NCI-H1930 (cell line): ENCODE measurements around the gene ABLIM3.

Experiments used
- DNase-seq, 2 experiments: peaks; one replicate each; lab custom pipeline; 2025; lab: John Stamatoyannopoulos, UW

ABLIM3 gene

DNA sequence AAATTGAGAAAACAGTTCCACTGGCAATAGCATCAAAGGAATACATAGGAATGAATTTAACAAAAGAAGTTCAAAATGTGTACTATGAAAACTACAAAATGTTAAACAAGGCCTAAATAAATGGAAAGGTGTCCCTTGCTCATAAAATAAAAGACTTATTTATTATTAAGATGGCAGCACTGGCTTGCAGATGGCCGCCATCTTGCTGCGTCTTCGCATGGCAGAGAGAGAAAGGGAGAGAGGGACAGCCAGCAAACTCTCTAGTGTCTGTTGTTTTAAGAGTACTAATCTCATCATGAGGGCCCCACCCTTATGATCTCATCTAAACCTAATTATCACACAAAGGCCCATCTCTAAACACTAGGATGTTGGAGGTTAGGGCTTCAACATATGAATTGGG, 47.1 kb downstream of the ABLIM3 start:
- DNase-seq = no peak

DNA sequence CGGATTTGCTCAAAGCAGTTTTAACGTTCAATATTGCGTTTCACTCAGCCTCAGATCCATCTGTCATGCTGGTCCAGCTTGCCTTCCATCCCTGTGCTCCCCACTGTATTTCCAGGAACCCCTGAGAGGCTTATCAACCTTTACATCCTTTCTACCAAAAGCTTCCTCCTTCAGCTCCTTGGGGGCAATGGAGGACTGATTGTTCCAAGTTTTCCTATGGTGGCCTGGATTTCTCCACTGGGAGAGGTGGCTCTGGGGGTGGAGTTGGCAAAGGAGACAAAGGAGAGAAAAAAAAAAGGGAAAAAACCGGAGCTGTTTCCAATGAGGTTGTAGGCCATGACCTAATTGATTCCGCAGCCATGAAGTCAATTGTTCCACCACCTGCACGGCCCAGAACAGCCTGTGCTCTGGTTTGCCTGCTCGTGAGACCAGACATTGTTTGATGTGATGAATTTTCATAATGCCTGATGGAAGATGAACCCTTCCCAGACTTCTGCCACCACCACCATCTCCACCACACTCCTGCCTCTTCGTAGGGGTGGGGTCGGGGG, 54.1 kb downstream of the ABLIM3 start:
- no peak for DNase-seq

DNA sequence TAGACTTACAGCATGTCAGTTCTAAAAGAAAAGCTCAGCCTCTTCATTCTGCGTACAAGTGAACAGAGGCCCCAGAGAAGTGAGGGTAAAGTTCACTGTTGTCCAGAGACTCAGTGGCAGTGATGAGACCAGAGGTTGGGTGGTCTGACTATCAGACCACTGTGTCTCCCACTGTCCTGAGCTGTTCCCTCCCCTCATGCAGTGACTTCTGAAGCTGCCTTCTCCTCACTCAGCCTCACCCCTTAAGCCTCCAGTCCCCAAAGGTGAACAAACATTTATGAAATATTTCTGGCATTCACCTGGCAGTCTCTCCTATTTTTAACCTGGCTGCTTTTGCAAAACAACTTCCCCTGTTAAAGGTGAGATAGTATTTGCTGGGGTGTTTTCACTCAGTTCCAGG, 54.7 kb downstream of the ABLIM3 start:
- no peak for DNase-seq

DNA sequence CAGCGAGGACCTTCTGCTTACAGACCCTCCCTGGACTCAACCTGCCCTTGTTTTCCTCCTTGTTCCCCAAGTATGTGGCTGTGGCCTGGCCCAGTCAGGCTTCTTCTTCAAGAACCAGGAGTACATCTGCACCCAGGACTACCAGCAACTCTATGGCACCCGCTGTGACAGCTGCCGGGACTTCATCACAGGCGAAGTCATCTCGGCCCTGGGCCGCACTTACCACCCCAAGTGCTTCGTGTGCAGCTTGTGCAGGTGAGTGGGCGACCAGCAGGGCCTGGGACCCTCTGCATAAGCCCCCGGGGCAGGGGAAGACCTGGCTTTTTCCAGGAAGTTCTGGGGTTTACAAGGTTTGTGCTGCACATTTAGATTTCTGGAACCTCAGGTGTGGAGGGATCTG, 56.9 kb downstream of the ABLIM3 start:
- DNase-seq = no peak

DNA sequence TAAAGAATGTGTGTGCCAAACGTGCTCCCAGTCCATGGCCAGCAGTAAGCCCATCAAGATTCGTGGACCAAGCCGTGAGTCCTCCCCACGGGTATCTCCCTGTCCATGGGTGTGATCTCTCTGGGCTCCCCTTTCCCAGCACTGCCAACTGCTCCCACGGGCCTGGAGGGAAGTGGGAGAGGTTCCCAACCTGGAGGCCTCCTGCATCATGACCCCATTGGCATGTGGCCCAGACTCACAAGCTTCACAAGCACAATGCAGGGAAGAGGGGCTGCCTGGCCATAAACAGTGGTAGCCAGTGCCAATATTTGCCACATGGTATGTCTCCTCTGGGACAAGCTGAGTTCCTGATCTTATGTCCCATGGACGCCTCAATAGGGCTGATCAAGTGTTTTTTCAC, 59.1 kb downstream of the ABLIM3 start:
- DNase-seq = no peak

DNA sequence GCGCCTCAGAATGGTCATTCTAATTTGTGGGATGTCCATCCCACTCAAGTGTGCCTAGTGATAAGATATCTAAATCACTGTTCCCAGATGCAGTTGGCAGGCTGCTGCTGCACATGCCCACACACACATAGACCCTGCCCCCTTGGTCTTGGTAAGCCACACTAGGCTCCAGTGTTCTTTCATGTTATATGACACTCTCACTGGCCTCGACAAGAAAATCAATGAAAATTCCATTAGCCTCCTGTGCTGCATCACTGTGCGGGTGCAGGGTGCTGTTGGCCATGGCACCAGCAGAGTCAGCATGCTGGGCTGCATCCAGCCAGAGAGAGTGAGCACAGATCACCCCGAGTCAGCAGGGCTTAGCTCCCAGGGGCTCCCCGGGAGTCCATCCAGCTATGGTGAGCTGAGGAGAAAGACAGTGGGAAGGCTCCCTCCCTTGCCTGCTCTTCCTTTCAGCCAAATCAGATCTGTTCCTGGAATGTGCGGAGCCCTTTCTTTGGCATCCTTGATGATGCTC, 59.9 kb downstream of the ABLIM3 start:
- DNase-seq = no peak

DNA sequence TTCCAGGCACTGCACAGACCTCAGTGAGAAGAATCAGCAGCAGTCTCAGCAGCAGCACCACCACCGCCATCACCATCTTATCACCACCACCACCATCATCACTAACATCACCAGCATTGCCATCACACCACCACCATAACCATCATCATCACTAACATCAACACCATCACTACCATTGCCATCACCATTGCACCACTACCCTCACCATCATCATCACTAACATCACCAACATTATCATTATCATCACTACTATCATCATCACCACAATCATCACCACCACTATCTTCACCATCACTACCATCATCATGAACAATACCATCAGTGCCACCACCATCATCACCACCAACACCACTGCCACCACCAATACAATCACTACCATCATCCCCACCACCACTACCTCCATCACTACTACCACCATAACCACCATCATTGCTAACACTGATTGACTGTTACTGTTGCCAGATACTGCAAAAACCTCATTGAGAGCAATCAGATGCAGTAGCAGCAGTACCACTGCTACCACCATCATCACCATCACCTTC, 61.7 kb downstream of the ABLIM3 start:
- no peak for DNase-seq

DNA sequence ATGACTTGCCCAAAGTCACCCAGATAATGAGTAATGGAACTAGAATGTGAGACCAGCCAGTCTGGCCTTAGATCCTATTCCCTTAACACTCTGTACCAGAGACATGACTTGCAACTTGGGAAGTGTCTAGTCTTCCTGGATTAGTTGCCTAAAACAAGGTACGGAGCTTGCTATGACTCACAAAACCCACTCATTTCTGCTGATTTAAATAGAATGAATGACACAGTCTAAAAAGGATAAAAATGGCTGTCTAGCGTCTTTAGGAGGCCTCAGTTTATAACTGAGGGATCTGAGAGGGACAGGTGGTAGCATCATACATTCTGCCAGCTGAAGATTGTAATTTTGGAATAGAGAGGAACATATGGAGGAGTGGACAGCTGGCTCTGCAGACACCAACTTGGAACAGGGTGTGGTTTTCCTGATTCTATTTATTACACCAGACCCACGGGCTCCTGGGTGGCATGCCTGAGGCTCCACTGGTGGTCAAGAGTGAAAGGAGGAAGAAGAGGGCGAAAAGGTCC, 62.7 kb downstream of the ABLIM3 start:
- DNase-seq = no peak

DNA sequence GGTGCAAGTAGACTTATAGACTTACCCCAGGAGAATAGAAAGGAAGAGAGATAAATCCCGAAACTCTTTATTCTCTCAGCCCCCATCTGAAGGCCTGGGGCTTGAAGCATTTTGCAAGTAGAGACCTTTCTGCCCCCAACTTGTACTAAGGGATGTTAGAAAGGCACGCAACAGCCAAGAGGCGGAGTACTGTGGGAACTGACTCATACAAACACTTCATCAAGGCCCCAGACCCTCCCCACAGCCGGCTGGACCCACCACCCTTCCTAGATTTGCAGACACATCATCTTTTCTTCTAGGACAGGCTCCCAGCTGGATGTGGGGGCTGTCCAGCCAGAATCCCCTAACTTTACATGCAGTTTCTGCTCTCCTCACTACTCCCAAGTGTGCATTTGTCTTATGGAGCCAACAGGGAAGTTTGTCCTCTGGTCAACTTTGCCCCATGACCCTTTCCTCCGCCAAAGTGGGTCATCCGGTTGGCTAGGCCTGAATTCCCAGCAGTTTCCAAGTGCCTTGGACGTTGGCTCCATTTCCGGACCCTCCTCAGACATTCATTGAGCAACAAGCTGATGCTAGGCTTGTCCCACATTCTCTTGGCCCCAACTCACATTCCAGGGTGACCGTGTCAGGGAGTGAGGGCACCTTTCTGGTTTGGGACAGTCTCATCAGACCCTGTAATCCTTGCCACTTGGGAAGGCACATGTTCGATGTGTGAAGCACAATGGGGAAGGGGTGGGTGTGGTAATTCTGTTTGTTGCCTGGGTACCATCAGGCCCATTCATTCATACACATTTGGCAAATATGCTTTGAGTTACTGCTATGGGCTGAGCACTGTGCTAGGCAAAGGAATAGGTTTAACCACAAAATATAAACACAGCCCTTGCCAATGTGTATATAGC, 64.6 kb downstream of the ABLIM3 start:
- no peak for DNase-seq

DNA sequence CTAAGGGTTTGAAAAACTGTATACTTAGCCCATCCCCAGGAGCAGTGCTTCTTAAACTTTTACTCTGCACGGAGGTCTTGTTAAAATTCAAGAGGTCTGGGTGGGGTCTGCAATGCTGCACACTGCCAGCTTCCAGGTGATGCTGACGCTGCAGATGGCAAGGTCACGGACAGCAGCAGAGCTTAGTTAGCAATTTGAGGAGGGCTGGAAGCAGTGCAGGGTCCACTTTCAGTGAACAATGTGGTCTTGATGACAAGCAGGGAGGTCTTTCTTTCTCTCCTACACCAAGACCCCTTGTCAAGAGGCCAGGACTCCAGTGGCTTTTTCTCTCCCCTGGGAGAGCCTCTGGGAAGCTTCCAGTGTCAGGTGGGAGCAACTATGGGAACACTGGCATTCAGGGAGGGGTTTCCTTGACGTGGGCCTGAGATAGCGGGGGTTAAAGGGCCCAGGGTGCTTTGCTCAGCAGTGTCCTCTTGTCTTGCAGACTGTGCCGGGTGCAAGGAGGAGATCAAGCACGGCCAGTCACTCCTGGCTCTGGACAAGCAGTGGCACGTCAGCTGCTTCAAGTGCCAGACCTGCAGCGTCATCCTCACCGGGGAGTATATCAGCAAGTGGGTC, 65.3 kb downstream of the ABLIM3 start:
- DNase-seq = no peak

DNA sequence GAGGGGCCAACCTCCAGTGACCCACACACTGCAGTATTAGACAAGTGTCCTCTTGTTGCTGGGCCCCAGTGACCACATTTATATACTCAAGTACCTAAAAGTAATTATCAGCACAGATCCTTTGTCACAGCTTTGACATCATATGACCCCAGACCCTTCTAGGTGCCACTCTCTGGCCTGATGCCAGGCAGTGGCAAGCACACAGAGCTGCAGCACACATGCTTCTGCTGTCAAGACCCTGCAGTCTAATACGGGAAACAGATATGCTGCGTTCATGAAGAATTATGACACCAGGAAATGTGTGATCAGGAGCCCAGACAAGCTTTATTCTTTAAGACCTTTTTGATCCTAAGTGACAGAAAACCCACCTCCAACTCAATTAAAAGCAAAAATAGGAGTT, 66.5 kb downstream of the ABLIM3 start:
- DNase-seq = no peak

DNA sequence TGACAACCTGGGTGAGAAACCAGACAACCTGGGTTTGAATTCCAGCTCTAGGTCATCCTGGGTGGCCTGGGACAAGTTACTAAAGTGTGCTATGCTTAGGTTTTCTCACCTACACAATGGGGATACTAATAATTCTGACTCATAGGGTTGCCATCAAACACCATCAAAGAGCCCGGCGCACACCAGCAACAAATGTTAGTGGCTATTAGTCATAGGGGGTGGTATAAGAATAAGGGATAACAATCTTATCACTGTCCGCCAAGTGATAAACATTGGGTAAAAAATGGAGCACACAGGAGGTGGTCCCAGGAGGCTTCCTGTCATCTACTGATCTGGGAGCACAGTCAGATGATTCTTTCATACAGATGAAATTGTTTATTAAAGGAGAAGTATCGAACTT, 68.9 kb downstream of the ABLIM3 start:
- DNase-seq = no peak

DNA sequence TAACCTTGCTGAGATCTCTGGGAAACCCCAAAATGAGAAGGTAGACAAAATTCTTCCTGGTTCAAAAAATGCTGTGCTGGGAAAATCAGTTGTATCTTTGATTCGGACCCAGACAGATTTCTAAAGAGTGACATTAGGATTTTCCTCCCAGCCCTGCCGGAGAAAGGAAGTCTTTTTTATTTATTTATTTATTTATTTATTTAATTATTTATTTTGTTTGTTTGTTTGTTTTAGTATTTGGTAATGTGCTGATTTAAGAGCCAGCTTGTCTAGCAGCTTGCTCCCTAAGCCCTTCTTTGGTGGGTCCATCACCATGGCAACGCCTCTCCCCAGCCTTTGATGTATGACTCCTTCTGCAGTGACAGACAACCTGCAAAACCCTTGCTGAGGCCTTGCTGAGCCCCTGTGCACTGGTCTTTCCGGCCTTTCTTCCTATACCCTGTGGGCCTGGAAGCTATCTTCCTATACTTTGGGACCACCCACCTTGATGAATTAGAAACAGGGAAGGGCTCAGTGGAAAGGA, 69.7 kb downstream of the ABLIM3 start:
- no peak for DNase-seq

DNA sequence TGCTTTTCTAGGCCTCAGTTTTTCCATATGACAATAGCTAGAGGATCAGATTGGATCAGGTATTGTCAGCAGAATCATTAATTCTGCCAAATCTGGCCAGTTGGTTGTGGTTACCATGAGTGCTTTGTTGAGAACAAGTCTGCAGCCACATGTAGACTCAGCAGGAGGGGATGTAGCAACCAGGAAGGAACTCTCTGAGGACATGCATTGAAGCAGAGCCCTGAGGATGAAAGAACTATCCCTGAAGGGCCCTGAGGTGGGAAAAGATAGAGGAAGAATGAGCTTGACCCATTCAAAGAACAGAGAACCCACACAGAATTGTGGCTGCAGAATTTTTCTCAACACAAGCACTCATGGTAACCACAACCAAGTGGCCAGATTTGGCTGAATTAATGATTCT, 70.3 kb downstream of the ABLIM3 start:
- DNase-seq = no peak

DNA sequence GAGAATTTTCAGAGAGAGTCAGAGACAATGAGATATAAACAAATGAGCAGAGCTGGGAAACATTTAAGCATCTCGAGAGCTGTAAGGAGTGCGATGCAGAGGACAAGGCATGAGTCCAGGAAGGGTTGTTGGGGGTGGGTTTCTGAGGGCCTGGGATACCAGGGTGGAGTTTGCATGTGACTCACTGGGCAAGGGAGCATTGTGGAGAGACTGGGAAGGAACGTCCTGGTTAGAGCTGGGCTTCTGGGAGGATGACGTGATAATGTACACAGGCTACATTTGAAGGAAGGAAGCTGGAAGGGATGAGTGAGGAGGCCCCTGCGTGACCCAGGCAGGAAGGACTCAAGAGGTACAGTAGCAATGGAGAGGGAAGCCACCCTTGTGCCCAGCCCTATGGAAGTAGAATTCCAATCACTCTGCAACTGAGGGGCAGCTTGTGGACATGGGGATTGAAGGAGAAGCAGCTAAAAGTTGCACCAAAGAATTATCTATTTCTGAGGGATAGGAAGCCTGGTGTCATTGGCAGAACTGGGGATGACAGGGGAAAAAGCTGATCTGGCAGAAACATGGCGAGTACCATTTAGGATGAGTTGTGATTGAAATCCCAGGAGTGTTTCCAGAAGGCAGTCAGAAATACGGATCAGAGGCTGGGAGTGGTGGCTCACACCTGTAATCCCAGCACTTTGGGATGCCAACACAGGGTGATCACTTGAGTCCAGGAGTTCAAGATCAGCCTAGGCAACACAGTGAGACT, 71.1 kb downstream of the ABLIM3 start:
- no peak for DNase-seq

DNA sequence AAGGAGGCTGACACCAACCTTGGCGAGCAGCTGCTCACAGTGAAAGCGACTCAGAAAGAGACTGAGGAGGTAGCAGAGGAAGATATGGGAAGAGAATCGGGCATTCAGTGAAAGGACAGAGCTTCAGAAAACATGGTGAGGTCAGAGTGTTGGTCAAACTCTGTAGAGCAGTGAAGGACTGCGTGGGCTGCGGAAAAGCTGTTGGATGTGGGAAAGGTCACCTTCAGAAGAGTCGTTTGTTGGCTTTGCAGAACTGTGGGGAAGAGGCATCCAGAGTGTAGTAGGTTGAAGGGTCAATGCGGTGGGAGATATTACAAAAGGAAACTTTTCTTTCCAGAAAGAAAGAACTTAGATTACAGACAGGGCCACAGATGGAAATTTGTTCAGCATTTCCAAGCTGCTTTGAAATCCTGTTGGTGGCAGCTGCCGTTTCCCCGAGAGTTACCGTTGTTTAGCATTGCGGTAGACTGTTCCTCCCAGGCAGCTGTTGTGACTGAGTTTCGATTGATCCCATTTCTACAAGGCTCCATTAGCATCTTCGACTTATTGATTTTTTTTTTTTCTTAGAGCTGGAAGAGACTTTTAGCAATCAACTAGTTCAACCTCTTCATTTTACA, 72.1 kb downstream of the ABLIM3 start:
- DNase-seq = no peak

DNA sequence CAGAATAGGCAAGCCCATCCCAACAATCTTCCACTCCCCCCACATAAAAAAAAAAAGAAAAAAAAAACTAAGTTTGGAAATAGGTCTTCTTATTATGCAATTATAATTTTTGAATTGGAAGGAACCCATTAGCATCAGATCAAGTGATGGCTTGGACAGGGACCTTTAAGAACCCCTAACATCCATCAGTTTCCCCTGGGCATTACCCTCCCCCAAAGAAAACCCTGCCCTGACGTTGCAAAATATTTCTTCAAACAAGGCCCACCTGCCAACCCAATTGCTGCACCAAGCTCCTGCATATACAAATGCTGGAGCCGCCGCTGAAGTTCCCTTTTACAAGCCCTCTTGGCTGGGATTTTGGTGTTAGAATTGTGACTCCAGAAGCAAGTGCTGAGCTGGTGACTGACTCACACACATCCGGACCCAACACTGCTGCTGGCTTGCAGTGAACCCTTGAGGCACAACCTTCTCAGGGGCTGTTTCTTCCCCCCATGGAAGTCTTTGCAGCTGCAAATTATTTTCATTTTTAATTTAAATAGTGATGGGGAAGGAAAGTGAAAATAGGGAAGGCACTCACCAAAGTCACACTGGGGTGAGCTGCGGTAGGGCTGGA, 74.3 kb downstream of the ABLIM3 start:
- DNase-seq = no peak

DNA sequence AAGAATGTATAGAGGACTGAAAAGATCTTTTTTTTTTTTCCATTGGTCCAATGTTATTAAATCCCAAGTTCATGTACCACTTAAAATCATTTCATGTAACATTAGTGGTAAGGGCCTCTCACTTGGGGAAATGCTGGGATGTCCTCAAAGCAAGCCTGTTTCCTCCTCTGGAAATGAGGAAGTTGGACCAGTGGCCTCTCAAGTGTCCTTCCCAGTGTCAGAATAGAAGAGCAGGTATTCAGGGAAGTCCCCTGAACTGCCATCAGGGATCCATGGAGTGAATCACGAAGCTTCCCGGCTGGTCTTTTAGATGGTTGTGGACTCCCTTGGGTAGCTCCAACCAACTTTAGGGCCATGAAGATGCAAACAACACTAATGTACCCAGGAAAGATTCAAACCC, 75.2 kb downstream of the ABLIM3 start:
- no peak for DNase-seq

DNA sequence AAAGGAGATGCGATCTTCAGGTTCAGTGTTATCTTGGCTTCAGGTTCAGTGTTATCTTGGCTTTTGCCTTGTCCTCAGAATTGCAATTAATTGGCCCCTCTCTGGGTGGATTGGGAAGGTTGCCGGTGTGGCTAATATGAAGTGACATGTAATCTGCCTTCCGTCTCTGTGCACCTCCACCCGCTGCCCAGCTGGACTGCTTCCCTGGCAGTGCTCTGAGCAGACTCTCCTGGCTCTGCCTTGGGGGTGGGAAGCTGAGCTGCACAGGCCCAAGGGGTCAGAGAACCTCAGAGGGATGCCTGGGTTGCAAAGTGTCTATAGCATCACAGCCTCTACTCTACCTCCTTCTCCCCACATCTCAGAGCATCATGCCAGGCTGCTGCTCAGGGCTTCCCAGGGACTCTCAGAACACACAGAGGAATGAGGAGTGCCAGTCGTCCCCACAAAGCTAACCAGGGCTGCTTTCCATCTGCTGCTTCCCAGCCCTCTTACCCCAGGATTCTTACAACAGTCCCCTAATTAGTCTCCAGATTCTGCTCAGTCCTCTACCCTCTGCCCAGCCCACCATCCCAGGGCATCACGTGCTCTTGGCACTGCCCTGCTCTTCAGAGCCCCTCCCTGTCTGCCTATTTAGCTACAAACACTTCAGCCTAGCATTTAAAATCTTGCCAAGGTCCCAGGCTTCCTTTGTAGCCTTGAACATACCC, 76.0 kb downstream of the ABLIM3 start:
- no peak for DNase-seq

DNA sequence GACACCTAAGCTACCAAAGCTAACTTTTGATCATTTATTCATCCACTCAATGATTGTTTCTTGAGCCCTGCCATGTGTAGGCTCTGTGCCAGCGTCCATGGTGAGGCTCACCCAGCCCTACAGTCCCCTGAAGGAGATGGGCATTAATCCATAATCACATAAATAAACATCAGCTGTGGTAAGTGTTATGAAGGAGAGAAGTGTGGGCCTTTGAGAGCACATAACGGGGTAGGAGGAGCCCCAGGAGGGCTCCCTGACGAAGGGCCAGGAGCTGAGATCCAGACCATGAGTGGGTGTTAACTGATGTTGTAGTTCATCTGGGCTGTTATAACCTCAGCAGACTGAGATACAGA, 76.5 kb downstream of the ABLIM3 start:
- DNase-seq = no peak
